Esophagus (tissue), 2 donors: ENCODE results near the gene BRD3OS. TPM values are rescaled to one million over a fixed set of nuclear protein-coding genes. Genes with fewer than 3 reads are reported as not detected.
"Not testable (repeated sequence)": the region's sequence is repeated elsewhere in the genome, so short reads cannot be mapped to it uniquely, and the experiment has no call there.

Experiments used
- H3K27ac ChIP-seq, 2 donors: one replicate each; pipeline ENCODE4 v1.5.1; 2013; ENCODE audit warnings: low read depth in 2 of 2, mild to moderate bottlenecking in 2 of 2, inconsistent platforms in 1 of 2, low read length in 1 of 2, moderate library complexity in 1 of 2
- H3K27me3 ChIP-seq, 2 donors: one replicate each; pipeline ENCODE4 v1.6.1; 2013; ENCODE audit warnings: low read length in 2 of 2, control low read depth in 1 of 2, mild to moderate bottlenecking in 1 of 2; ENCODE audit not compliant: insufficient read depth in 2 of 2, control insufficient read depth in 1 of 2
- H3K36me3 ChIP-seq, 2 donors: one replicate each; pipeline ENCODE4 v1.6.1; 2013; ENCODE audit warnings: low read length in 1 of 2; ENCODE audit not compliant: control insufficient read depth in 2 of 2, insufficient read depth in 2 of 2
- H3K4me1 ChIP-seq, 2 donors: one replicate each; pipeline ENCODE4 v1.6.1; 2013; ENCODE audit warnings: low read length in 1 of 2; ENCODE audit not compliant: control insufficient read depth in 2 of 2, insufficient read depth in 2 of 2
- H3K4me3 ChIP-seq, 2 donors: one replicate each; pipeline ENCODE4 v1.5.1; 2013; ENCODE audit warnings: low read length in 2 of 2, mild to moderate bottlenecking in 2 of 2, low read depth in 1 of 2, moderate library complexity in 1 of 2
- H3K9me3 ChIP-seq, 2 donors: one replicate each; pipeline ENCODE4 v1.6.1; 2013; ENCODE audit warnings: mild to moderate bottlenecking in 2 of 2, low read depth in 1 of 2, low read length in 1 of 2, moderate library complexity in 1 of 2; ENCODE audit not compliant: control insufficient read depth in 2 of 2, insufficient read depth in 1 of 2
- WGBS, 2 donors: extraction: QIAGEN DNeasy Blood & Tissue Kit; methylation state at CpG; one replicate each; pipeline ENCODE4 v1.1.7; 2013; 5-methylcytosine and 5-hydroxymethylcytosine counted together
- polyA plus RNA-seq, 2 donors: library from polyadenylated mRNA; stranded (reverse); fragments of 200-250 nt; gene quantifications; one replicate each; pipeline ENCODE4 v1.2.3, GENCODE V29; 2013
- donor health status: healthy with polysubstance abuse.
- donor health status: Bipolar disorder and iron deficiency.

The BRD3OS gene
- polyA plus RNA-seq, 2 donors: 2.7 to 3.5 TPM

DNA sequence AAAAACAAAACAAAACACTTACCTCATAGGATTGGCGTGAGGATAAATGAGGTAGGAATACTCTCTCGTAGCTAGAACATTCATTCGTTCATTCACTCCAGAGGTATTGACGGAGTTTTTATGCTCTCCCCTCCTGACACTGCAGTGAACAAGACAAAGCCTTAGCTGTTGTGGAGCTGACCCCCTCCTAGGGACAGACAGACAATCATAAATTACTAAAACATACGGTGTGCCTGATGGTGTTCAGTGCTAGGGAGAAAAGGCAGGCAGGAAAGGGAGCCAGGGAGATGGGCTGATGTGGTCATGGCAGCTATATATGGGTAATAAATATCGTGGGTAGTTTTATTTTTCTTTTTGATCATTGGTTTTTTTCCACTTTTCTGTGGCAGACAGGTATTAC lies 48.2 kb downstream of the BRD3OS start:
- Histone ChIP-seq H3K9me3 (peaks cover 0 to under 1% of the 10 kb centered on the region in 2 donors), H3K27ac (no peak overlapping the region), H3K4me3 (no peak overlapping the region), H3K36me3 (no peaks in the 10 kb centered on the region), H3K4me1 (peaks cover 0 to 4% of the 10 kb centered on the region in 2 donors), H3K27me3 (peaks cover 0 to 3% of the 10 kb centered on the region in 2 donors)
- 74% methylated on average over 6 of the region's 6 CpGs for WGBS, 2 donors

DNA sequence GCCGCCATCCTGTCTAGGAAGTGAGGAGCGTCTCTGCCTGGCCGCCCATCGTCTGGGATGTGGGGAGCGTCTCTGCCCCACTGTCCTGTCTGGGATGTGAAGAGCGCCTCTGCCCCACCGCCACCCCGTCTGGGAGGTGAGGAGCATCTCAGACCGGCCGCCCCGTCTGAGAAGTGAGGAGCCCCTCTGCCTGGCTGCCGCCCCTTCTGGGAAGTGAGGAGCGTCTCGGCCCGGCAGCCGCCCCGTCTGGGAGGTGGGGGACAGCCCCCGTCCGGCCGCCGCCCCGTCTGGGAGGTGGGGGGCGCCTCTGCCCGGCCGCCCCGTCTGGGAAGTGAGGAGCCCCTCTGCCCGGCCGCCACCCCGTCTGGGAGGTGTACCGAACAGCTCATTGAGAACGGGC lies 50.4 kb downstream of the BRD3OS start:
- H3K4me3 ChIP-seq, H3K27ac ChIP-seq, H3K27me3 ChIP-seq, H3K4me1 ChIP-seq, H3K9me3 ChIP-seq, H3K36me3 ChIP-seq: not testable (repeated sequence)
- 81 to 90% methylated on average over 25 to 31 of the region's 31 CpGs for WGBS, 2 donors

DNA sequence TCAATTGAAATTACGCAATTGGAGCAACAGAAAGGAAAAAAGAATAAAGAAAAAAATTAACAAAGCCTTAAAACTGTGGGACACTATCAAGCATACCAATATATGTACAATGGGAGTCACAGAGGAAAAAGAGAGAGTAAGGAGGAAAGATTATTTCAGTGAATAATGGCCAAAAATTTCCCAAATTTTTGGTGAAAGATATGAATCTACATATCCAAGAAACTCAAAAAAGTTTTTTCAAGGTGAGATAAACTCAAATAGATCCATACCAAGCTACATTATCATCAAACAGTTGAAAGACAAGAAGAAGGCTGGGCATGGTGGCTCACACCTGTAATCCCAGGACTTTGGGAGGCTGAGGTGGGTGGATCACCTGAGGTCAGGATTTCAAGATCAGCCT lies 51.4 kb downstream of the BRD3OS start:
- WGBS, 2 donors: 28 to 46% methylated on average over 1 of the region's 1 CpG

More for the DNA sequence above, 51.4 kb downstream of the BRD3OS start:
- no peaks in the 10 kb centered on the region for H3K36me3 ChIP-seq
- no peaks in the 10 kb centered on the region for H3K27me3 ChIP-seq
- H3K4me1 ChIP-seq: no peaks in the 10 kb centered on the region
- peaks cover 0 to 4% of the 10 kb centered on the region in 2 donors for H3K9me3 ChIP-seq
- no peak overlapping the region for H3K4me3 ChIP-seq
- no peak overlapping the region for H3K27ac ChIP-seq

Other genes with a start within 250 kb of the BRD3OS start
- 1 to 10 TPM; 4.8 to 5.0 TPM for gene VAV2, start 33.2 kb upstream of the BRD3OS start, polyA plus RNA-seq
- 1 to 10 TPM; 4.5 to 6.6 TPM for gene BRD3, start 42.5 kb downstream of the BRD3OS start, polyA plus RNA-seq
- 10 to 100 TPM; 17.3 to 21.1 TPM for gene WDR5, start 110.6 kb downstream of the BRD3OS start, polyA plus RNA-seq
- not detected for gene RNU6ATAC, start 139.1 kb downstream of the BRD3OS start, polyA plus RNA-seq